ENCODE results near the gene ARFGEF3. TPM values are rescaled to one million over a fixed set of nuclear protein-coding genes. Genes with fewer than 3 reads are reported as not detected.

The ARFGEF3 gene
- total RNA-seq, 2 experiments from 2014 or later, result 0.72 TPM

GRCh38 chr6:138238368-138238767, 76.6 kb downstream of the ARFGEF3 start:
- H3K4me3 Mint-ChIP-seq, result no peak overlapping the region
- H3K9me3 Mint-ChIP-seq, result no peaks in the 10 kb centered on the region
- intact Hi-C loops (cut with micrococcal nuclease), result no loop called here
- no peaks in the 10 kb centered on the region for H3K36me3 Mint-ChIP-seq (ENCODE audit: low read depth)
- H3K27me3 Mint-ChIP-seq (ENCODE audit: low read depth), result peaks cover 9% of the 10 kb centered on the region
- no peaks in the 10 kb centered on the region for H3K4me1 Mint-ChIP-seq (ENCODE audit: low read depth)
- no peak overlapping the region for H3K27ac Mint-ChIP-seq
- CTCF ChIA-PET, result interaction anchor here (0.6 kb wide), 1 partner anchor 233 kb away, joined by 4 read pairs; no protein-coding TSS in a partner anchor
- no peak for DNase-seq

- Mint-ChIP-seq H3K27me3 (ENCODE audit: low read depth) (peaks cover 9% of the 10 kb centered on the region), H3K4me1 (ENCODE audit: low read depth) (no peaks in the 10 kb centered on the region), H3K36me3 (ENCODE audit: low read depth) (no peaks in the 10 kb centered on the region), H3K4me3 (no peak overlapping the region), H3K9me3 (no peaks in the 10 kb centered on the region), H3K27ac (no peak overlapping the region)
- CTCF ChIA-PET, result interaction anchor here (0.7 kb wide), 1 partner anchor 124 kb away, joined by 3 read pairs; no protein-coding TSS in a partner anchor
- no peak for DNase-seq
- intact Hi-C loops (cut with micrococcal nuclease), result no loop called here
These were observed 78.0 kb downstream of the ARFGEF3 start for GRCh38 chr6:138239774-138240173.

GRCh38 chr6:138240476-138241245, 78.9 kb downstream of the ARFGEF3 start:
- Mint-ChIP-seq H3K4me1 (ENCODE audit: low read depth) (no peaks in the 10 kb centered on the region), H3K27ac (no peak overlapping the region), H3K4me3 (no peak overlapping the region), H3K36me3 (ENCODE audit: low read depth) (no peaks in the 10 kb centered on the region), H3K9me3 (no peaks in the 10 kb centered on the region), H3K27me3 (ENCODE audit: low read depth) (peaks cover 9% of the 10 kb centered on the region)
- no peak for DNase-seq
- intact Hi-C loops (cut with micrococcal nuclease), result no loop called here
- CTCF ChIA-PET, result interaction anchor here (0.7 kb wide), 1 partner anchor 125 kb away, joined by 3 read pairs; no protein-coding TSS in a partner anchor

GRCh38 chr6:138241381-138241780, 79.6 kb downstream of the ARFGEF3 start:
- no peaks in the 10 kb centered on the region for H3K9me3 Mint-ChIP-seq
- H3K27ac Mint-ChIP-seq, result no peak overlapping the region
- peaks cover 9% of the 10 kb centered on the region for H3K27me3 Mint-ChIP-seq (ENCODE audit: low read depth)
- DNase-seq, result no peak
- H3K4me3 Mint-ChIP-seq, result no peak overlapping the region
- no peaks in the 10 kb centered on the region for H3K4me1 Mint-ChIP-seq (ENCODE audit: low read depth)
- no peaks in the 10 kb centered on the region for H3K36me3 Mint-ChIP-seq (ENCODE audit: low read depth)
- CTCF ChIA-PET, result no interaction called here
- intact Hi-C loops (cut with micrococcal nuclease), result no loop called here

- intact Hi-C loops (cut with micrococcal nuclease), result no loop called here
- H3K4me3 Mint-ChIP-seq, result no peak overlapping the region
- no peak for DNase-seq
- H3K36me3 Mint-ChIP-seq (ENCODE audit: low read depth), result no peaks in the 10 kb centered on the region
- H3K9me3 Mint-ChIP-seq, result no peaks in the 10 kb centered on the region
- H3K27me3 Mint-ChIP-seq (ENCODE audit: low read depth), result peaks cover 9% of the 10 kb centered on the region
- H3K27ac Mint-ChIP-seq, result no peak overlapping the region
- CTCF ChIA-PET, result no interaction called here
- H3K4me1 Mint-ChIP-seq (ENCODE audit: low read depth), result no peaks in the 10 kb centered on the region
These were observed 80.2 kb downstream of the ARFGEF3 start for GRCh38 chr6:138241934-138242333.

GRCh38 chr6:138242987-138243592, 81.4 kb downstream of the ARFGEF3 start:
- CTCF ChIA-PET, result no interaction called here

GRCh38 chr6:138245751-138246150, 84.0 kb downstream of the ARFGEF3 start:
- intact Hi-C loops (cut with micrococcal nuclease), result no loop called here
- Mint-ChIP-seq H3K4me3 (no peak overlapping the region), H3K4me1 (ENCODE audit: low read depth) (no peaks in the 10 kb centered on the region), H3K36me3 (ENCODE audit: low read depth) (no peaks in the 10 kb centered on the region), H3K9me3 (no peaks in the 10 kb centered on the region), H3K27ac (no peak overlapping the region), H3K27me3 (ENCODE audit: low read depth) (peaks cover 7% of the 10 kb centered on the region)
- DNase-seq, result no peak
- CTCF ChIA-PET, result no interaction called here

More at GRCh38 chr6:138242987-138243592, 81.4 kb downstream of the ARFGEF3 start:
- Mint-ChIP-seq H3K27me3 (ENCODE audit: low read depth) (peaks cover 9% of the 10 kb centered on the region), H3K4me3 (no peak overlapping the region), H3K27ac (no peak overlapping the region), H3K36me3 (ENCODE audit: low read depth) (no peaks in the 10 kb centered on the region), H3K4me1 (ENCODE audit: low read depth) (no peaks in the 10 kb centered on the region), H3K9me3 (no peaks in the 10 kb centered on the region)
- DNase-seq, result no peak
- intact Hi-C loops (cut with micrococcal nuclease), result no loop called here

- H3K36me3 Mint-ChIP-seq (ENCODE audit: low read depth), result no peaks in the 10 kb centered on the region
- no peak for DNase-seq
- peaks cover 7% of the 10 kb centered on the region for H3K27me3 Mint-ChIP-seq (ENCODE audit: low read depth)
These were observed 85.1 kb downstream of the ARFGEF3 start for GRCh38 chr6:138246650-138247440.

GRCh38 chr6:138248011-138248410, 86.3 kb downstream of the ARFGEF3 start:
- H3K27ac Mint-ChIP-seq, result no peak overlapping the region
- peaks cover under 1% of the 10 kb centered on the region for H3K27me3 Mint-ChIP-seq (ENCODE audit: low read depth)
- H3K4me1 Mint-ChIP-seq (ENCODE audit: low read depth), result no peaks in the 10 kb centered on the region
- H3K4me3 Mint-ChIP-seq, result no peak overlapping the region
- no peak for DNase-seq
- H3K36me3 Mint-ChIP-seq (ENCODE audit: low read depth), result no peaks in the 10 kb centered on the region
- H3K9me3 Mint-ChIP-seq, result no peaks in the 10 kb centered on the region
- intact Hi-C loops (cut with micrococcal nuclease), result no loop called here
- CTCF ChIA-PET, result no interaction called here

More at GRCh38 chr6:138246650-138247440, 85.1 kb downstream of the ARFGEF3 start:
- CTCF ChIA-PET, result no interaction called here
- Mint-ChIP-seq H3K4me3 (no peak overlapping the region), H3K9me3 (no peaks in the 10 kb centered on the region), H3K27ac (no peak overlapping the region), H3K4me1 (ENCODE audit: low read depth) (no peaks in the 10 kb centered on the region)
- intact Hi-C loops (cut with micrococcal nuclease), result no loop called here

GRCh38 chr6:138248878-138249277, 87.1 kb downstream of the ARFGEF3 start:
- H3K27me3 Mint-ChIP-seq (ENCODE audit: low read depth), result no peaks in the 10 kb centered on the region
- H3K4me3 Mint-ChIP-seq, result no peak overlapping the region
- H3K36me3 Mint-ChIP-seq (ENCODE audit: low read depth), result no peaks in the 10 kb centered on the region
- intact Hi-C loops (cut with micrococcal nuclease), result no loop called here
- no peaks in the 10 kb centered on the region for H3K9me3 Mint-ChIP-seq
- no peak for DNase-seq
- H3K27ac Mint-ChIP-seq, result no peak overlapping the region
- CTCF ChIA-PET, result interaction anchor here (0.6 kb wide), 1 partner anchor 978 kb away, joined by 3 read pairs; no protein-coding TSS in a partner anchor
- H3K4me1 Mint-ChIP-seq (ENCODE audit: low read depth), result no peaks in the 10 kb centered on the region

GRCh38 chr6:138250053-138250452, 88.3 kb downstream of the ARFGEF3 start:
- H3K4me3 Mint-ChIP-seq, result no peak overlapping the region
- H3K9me3 Mint-ChIP-seq, result no peaks in the 10 kb centered on the region
- H3K27me3 Mint-ChIP-seq (ENCODE audit: low read depth), result peaks cover 2% of the 10 kb centered on the region
- H3K4me1 Mint-ChIP-seq (ENCODE audit: low read depth), result no peaks in the 10 kb centered on the region
- no peaks in the 10 kb centered on the region for H3K36me3 Mint-ChIP-seq (ENCODE audit: low read depth)
- intact Hi-C loops (cut with micrococcal nuclease), result no loop called here
- DNase-seq, result no peak
- no peak overlapping the region for H3K27ac Mint-ChIP-seq
- CTCF ChIA-PET, result no interaction called here

GRCh38 chr6:138250513-138251247, 88.9 kb downstream of the ARFGEF3 start:
- intact Hi-C loops (cut with micrococcal nuclease), result no loop called here

More at GRCh38 chr6:138250513-138251247, 88.9 kb downstream of the ARFGEF3 start:
- Mint-ChIP-seq H3K36me3 (ENCODE audit: low read depth) (no peaks in the 10 kb centered on the region), H3K4me1 (ENCODE audit: low read depth) (no peaks in the 10 kb centered on the region), H3K27me3 (ENCODE audit: low read depth) (peaks cover 2% of the 10 kb centered on the region), H3K4me3 (no peak overlapping the region), H3K27ac (no peak overlapping the region), H3K9me3 (no peaks in the 10 kb centered on the region)
- CTCF ChIA-PET, result no interaction called here
- no peak for DNase-seq
